ENCODE measurements around the gene ACTN1.

DNA sequence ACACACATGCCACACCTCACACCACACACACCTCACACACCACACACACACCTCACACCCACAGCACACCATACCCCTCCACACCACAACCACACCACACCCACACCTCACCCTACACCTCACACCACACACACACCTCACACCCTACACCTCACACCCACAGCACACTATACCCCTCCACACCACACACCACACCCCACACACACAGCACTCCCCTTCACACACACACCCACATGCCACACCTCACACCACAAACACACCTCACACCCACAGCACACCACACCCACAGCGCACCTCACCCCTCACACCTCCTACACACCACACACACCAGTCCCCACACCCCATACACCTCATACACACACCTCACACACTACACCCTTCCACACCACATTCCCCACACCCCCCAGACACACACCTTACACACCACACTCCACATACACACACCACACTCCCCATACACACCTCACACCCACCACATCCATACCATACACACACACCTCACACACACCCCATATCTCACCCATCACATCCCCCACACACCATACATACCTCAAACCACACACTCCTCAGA lies 80.0 kb downstream of the ACTN1 start:
- TF ChIP-seq, protein P1, sequence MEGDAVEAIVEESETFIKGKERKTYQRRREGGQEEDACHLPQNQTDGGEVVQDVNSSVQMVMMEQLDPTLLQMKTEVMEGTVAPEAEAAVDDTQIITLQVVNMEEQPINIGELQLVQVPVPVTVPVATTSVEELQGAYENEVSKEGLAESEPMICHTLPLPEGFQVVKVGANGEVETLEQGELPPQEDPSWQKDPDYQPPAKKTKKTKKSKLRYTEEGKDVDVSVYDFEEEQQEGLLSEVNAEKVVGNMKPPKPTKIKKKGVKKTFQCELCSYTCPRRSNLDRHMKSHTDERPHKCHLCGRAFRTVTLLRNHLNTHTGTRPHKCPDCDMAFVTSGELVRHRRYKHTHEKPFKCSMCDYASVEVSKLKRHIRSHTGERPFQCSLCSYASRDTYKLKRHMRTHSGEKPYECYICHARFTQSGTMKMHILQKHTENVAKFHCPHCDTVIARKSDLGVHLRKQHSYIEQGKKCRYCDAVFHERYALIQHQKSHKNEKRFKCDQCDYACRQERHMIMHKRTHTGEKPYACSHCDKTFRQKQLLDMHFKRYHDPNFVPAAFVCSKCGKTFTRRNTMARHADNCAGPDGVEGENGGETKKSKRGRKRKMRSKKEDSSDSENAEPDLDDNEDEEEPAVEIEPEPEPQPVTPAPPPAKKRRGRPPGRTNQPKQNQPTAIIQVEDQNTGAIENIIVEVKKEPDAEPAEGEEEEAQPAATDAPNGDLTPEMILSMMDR (IDR thresholded peaks at IDR 0.05) = no peak
- TF ChIP-seq POLR2A (IDR thresholded peaks at IDR 0.05) (no peak), POLR2AphosphoS5 (IDR thresholded peaks at IDR 0.05) (no peak), EP300 (IDR thresholded peaks at IDR 0.05) (no peak)

All from suprapubic skin (tissue), 4 donors.